GM21825 (cell line): ENCODE measurements around the gene TSPAN15.
"Not testable (repeated sequence)": the region's sequence is repeated elsewhere in the genome, so short reads cannot be mapped to it uniquely, and the experiment has no call there.

Experiments used
- ATAC-seq: cut with Tn5 transposase; IDR thresholded peaks from one replicate; pipeline ENCODE4 v1.9.1; 2021; ENCODE audit warnings: mild to moderate bottlenecking, moderate library complexity; ENCODE audit not compliant: unreplicated experiment

TSPAN15 gene

GRCh38 chr10:69445041-69445440 lies 6.2 kb upstream of the TSPAN15 start:
- ATAC-seq = no peak

DNA sequence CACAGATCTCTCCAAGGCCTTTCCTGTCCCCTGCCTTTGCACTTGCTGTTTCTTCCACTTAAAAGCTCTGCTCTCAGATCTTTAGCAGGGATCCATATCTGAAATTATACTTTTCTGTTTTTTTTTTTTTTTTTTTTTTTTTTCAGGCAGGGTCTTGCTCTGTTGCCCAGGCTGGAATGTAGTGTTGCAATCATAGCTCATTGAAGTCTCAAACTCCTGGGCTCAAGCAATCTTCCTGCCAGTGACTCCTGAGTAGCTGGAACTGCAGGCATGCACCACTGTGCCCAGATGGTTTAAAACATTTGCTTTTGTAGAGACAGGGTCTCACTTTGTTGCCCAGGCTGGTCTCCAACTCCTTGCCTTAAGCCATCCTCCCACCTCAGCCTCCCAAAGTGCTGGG lies 5.0 kb upstream of the TSPAN15 start:
- no peak for ATAC-seq

DNA sequence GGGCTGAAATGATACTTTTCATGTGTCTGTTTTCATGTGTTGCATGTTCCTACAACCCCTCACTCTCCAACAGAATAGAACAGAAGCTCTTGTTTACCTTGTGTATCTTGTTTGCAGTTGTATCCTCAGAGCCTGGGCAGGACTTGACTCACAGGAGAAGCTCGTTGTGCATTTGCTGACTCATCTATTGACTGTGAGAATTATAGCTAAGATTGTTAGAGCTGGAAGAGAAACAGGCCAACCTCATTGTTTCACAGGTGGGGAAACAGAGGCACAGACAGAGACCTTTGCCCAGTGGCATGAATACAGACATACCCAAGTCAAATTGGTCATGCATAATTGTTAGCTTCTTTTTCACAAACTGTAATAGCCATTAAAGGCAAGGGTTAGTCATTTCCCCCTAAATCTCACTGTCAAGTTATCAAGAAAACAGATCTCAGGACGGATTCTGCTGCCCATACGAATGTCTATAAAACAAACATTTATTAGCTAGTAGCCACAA lies 4.6 kb upstream of the TSPAN15 start:
- no peak for ATAC-seq

DNA sequence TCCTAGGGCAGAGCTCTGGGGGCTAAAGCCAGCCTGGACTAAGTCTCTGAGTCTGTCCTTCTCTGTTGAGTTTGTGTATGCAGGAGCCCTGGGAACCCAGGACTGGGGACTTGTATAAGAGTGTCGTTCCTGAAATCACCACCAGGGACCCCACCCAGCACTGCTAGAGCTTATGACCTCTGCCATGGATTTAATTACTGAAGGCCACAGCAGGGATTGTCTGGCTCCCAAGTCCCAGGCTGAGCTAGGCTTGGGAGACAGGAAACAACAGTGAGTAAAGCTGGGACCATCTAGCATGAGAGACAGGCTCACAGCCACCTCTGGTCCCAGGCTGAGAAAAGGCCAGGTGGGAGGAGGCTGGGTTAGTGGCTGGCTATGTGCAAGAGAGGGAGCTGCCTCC lies 1.4 kb upstream of the TSPAN15 start:
- ATAC-seq = peak; percentile 47

DNA sequence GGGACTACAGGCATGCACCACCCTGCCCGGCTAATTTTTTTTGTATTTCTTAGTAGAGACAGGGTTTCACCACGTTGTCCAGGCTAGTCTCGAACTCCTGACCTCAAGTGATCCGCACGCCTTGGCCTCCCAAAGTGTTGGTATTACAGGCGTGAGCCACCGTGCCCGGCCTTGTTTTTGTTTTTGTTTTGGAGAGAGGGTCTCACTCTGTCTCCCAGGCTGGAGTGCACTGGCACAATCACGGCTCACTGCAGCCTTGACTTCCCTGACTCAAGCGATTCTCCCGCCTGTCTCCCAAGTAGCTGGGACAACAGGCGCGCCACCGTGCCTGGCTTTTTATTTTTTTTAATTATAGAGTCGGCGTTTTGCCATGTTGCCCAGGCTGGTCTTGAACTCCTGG lies 870 bp upstream of the TSPAN15 start:
- not testable (repeated sequence) for ATAC-seq

- no peak for ATAC-seq
Observed at GRCh38 chr10:69451784-69452251, 553 bp downstream of the TSPAN15 start.

DNA sequence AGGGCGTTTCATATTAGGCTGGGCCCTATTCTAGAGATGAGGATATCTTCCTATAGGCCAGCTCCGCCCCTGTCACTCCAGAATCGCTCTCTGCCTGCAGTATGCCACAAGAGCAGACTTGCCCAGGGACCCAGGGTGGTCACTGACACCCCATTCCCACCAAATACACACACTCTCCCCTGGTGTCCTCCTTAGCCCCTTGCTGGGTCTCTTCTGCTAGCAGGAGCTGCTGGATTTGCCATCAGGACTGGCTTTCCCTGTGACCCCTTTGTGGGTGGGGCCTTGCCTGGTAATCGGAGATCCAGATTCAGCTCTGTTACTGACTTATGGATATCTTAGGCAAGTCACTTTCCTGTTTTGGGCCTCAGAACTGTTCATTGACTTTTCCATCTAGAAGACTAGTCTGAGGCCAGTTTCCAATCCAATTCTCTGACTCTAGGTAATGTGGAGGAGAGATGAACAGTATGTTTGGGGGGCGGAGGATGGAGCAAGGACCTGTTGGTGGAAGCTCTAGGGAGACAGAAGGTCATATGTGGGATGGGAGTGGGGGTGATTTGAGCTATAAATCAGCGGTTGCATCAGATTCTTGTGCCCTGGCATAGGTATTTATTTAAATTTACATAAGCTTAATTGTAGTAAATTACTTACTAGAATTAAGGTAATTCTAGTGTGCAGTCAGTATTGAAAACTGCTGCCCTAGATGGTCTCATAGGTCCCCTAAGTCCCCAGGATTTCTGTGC lies 1.6 kb downstream of the TSPAN15 start:
- ATAC-seq = no peak

GRCh38 chr10:69453795-69454194 lies 2.5 kb downstream of the TSPAN15 start:
- ATAC-seq = no peak

DNA sequence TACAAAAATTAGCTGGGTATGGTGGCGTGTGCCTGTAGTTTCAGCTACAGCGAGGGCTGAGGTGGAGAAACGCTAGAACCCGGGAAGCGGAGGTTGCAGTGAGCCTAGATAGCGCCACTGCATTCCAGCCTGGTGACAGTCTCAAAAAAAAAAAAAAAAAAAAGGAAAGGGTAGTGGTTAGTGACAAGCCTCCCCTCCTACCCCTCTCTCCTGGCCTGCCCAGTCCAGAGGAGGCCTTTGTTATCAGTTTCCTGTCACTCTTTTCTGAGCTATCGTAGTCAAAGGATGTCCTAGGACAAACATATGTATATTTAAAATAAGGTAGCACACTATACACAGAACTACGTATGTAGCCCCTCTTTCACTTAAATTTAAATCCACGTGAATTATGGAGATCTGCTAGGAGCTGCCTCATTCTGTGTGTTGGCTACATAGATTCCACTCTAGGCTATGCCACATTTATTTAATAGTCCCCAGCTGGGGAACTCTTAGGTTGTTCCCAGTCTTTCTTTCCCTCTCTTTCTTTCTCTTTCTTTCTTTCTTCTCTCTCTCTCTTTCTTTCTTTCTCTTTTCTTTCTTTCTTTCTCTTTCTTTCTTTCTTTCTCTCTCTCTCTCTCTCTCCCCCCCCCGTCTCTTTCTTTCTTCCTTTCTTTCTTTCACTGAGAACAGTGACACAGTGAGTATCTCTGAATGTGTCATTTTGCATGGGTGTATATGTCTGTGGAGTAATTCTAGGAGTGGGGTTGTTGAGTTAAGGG lies 3.9 kb downstream of the TSPAN15 start:
- ATAC-seq = no peak

GRCh38 chr10:69456880-69457693 lies 5.8 kb downstream of the TSPAN15 start:
- no peak for ATAC-seq

DNA sequence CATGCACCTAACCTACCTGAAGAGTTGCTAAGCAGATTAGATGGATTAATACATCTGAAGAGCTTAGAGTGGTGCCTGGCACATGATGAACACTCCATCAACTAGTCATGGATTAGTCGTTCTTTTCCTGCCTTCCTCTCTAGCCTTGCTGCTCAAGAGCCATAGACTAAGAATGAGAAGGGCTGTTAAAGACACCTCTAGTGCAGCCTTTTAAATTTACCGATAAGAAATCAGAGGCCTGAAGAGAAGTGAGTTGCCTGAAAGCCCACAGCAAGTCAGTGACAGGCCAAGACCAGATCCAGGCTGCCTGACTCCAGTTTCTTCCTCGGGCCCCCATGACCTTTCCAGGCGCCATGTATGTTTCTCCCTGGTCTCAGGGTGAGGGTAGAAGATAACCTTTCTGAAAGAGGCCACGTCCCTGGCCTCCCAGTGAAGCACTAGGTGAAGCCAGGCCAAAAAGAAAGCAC lies 6.5 kb downstream of the TSPAN15 start:
- no peak for ATAC-seq

DNA sequence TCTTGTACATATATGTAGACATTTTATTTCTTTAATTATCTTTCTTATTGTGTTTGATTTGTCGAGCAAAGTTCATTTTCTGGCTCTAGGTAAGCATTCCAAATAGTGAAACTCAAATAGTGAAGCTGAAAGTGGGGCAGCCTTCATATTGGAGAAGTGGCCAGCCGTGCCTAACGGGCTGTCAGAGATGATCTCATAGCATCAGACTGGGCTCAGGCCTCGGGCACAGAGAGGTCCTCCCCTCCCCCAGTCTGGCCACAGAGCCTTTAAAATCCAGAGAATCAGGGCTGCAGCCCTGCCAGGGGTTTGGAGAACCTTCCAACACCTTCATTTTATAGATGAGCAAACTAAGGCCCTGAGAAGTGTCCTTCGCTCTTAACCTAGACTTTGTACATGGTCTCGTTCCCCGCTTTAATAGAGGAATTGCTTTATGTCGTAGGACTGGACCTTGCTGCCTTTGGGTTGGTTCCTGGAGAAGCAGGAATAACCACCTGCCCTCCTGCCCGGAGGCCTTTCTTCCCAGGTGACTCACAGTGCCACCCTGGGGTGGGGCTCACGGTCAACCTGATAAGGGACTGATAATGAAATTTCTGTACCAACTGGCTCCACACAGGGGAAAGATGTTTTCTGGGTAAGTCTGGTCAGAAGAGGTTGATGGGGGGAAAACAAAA lies 7.3 kb downstream of the TSPAN15 start:
- ATAC-seq = no peak

GRCh38 chr10:69459101-69459790 lies 8.0 kb downstream of the TSPAN15 start:
- no peak for ATAC-seq

DNA sequence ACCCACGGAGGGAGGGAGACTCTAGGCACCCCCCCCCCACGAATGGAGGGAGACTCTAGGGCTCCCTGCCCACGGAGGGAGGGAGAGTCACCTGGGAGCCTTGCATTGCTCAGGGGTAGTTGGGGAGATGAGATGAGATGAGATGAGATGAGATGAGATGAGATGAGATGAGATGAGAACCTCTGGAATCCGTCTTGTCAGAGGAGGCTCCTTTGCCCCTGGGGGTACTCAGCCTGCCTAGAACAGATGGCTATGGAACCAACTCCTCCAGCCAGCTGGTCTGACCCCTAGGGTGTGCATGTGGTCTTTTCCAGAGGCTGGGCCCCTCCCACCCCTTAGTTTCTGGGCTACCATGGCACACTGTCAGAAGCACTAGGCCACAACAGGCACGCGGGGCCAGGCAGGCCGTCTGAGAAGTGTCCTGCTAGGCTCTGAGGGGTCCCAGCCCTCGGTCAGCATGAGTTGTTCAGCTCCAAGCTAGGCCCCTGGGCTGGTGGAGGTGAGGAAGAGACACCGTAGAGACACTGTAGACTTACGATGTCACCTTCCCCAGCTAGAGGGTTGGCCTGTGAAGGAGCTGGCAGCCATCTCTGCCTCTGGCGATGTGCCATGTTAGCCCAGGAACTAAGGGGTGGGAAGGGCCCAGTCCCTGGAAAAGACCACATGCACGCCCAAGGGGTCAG lies 8.8 kb downstream of the TSPAN15 start:
- ATAC-seq = no peak

DNA sequence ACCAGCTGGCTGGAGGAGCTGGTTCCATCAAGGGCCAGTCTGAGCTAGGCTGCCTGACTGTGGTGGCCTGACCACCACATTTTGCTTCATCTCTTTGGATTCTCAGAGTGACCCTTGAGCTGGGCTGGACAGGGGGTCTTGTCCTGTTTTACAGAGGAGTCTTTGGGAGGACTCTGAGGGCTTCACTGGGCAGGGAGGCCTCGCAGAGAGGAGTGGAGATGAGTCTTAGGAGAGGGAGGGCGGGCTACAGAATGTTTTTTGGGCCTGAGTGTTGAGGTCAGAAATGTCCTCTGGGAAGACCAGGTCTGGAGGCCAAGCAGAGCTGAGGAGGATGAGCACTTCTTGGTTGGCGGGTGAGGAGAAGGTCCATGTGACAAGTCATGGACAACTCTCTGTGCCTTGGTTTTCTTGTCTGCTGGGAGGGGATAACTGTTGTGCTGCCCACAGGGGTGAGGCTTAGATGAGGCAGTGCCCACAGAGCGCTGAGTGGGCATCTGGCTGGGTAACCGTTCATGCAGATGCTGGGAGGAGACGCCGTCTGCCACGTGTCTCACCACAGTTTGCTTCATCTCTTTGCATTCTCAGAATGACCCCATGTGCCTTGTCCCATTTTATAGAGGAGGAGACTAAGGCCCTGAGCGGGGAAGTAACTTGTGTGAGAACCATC lies 9.4 kb downstream of the TSPAN15 start:
- ATAC-seq = no peak

- ATAC-seq = no peak
Observed at GRCh38 chr10:69461243-69462025, 10.2 kb downstream of the TSPAN15 start.

DNA sequence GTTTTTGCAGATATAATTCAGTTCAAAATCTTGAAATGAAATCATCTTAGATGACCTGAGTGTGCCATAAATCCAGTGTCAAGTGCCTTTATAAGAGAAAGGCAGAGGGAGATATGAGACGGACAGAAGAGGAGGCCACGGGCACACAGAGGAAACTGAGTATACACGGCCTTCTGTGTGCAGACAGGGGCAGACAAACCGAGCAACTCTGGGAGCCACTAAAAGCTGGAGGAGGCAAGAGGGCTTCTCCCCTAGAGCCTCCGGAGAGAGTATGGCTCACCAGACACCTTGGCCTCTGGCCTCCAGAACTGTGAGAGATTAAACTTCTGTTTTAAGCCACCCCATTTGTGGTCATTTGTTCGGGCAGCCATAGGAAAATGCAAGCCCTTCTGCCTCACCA lies 12.6 kb downstream of the TSPAN15 start:
- no peak for ATAC-seq

DNA sequence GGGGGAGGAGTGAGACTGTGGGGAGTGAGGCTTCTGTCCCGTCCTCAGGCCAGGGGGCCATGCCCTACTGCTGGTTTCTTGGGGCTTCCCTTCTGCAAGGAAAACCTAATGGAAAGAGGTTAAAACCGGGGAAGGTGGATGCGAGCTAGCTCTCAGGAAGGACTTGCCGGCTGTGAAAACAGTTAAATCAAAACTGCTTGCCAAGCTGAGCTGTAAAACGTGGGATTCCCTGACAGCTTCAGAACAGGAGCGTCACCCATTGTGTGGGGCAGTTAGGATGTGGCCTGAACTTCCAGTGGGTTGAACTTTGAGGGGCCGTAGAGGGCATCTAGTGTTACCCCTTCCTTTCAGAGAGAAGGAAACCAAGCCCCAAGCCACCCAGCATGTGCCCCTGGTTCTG lies 13.1 kb downstream of the TSPAN15 start:
- ATAC-seq = no peak
